ENCODE results near the gene GRIK4. TPM values are rescaled to one million over a fixed set of nuclear protein-coding genes. Genes with fewer than 3 reads are reported as not detected.

The GRIK4 gene
- total and polyA plus RNA-seq, 9 of the 15 experiments (the other 6 are each of a cell fraction or from before 2014, with no cell fraction given), result not detected

- H4K20me1 ChIP-seq (replicated peaks; ENCODE audit: control insufficient read depth, insufficient read depth, low read length), result no peaks in the 10 kb centered on the region; the same call in 1 of the 2 replicates
- H3K4me3 ChIP-seq, result no peak overlapping the region
- no peaks in the 10 kb centered on the region for H3K9me1 ChIP-seq (ENCODE audit: control insufficient read depth, insufficient read depth, low read length)
- H3K4me1 ChIP-seq (replicated peaks in 1 of 2; ENCODE audit: control insufficient read depth in 2 of 2, insufficient read depth in 2 of 2, low read length in 2 of 2), result no peaks in the 10 kb centered on the region
- in situ Hi-C loops (cut with MboI), result no loop called here
- H3K79me2 ChIP-seq (ENCODE audit: control insufficient read depth, insufficient read depth, low read length), result no peaks in the 10 kb centered on the region
- no peaks in the 10 kb centered on the region for H3K36me3 ChIP-seq (ENCODE audit: control insufficient read depth, insufficient read depth, low read length)
- WGBS (ENCODE audit: insufficient coverage, low coverage, missing lambda C conversion rate), result 0% methylated on average over 3 of the region's 4 CpGs
- no peak for FAIRE-seq
- TF ChIP-seq ZNF316 (IDR thresholded peaks at IDR 0.05) (peak; percentile 7; the same call in 1 of the 2 replicates), ZNF224 (CRISPR knock-in tag; IDR thresholded peaks at IDR 0.05) (no peak)
- no peak for DNase-seq (ENCODE audit: extremely low read depth in 1 of 4, low spot score in 3 of 4)
- no peak for ATAC-seq
- intact Hi-C loops (cut with micrococcal nuclease), result no loop called here
- no peak overlapping the region for H2AFZ ChIP-seq (ENCODE audit: low read depth, low read length)
- CTCF ChIA-PET (ENCODE audit: low intra/inter-chr PET ratio), result no interaction called here
- no TSS peak for BruUV-seq (replicated peaks)
- no peaks in the 10 kb centered on the region; the same call in 1 of the 2 replicates for H3K9me3 ChIP-seq (replicated peaks; ENCODE audit: control insufficient read depth, insufficient read depth, low read depth, low read length)
- no peaks in the 10 kb centered on the region for H3K27me3 ChIP-seq (ENCODE audit: control insufficient read depth in 2 of 2, insufficient read depth in 2 of 2, low read length in 2 of 2)
- no peak overlapping the region for H3K9ac ChIP-seq (ENCODE audit: insufficient read depth in 1 of 2, low read depth in 2 of 2, low read length in 2 of 2)
- POLR2A ChIA-PET, result interaction anchor here (0.6 to 1.5 kb wide), 2 partner anchors 19 to 49 kb away, joined by 4 read pairs; no protein-coding TSS in a partner anchor
- H3K27ac ChIP-seq (ENCODE audit: extremely low read depth, low read depth, low read length), result no peak overlapping the region
- no peak overlapping the region for H3K4me2 ChIP-seq (ENCODE audit: insufficient read depth, low read length)
These were observed 492.8 kb downstream of the GRIK4 start for GRCh38 chr11:121004206-121004840.

- Histone ChIP-seq H3K27me3 (ENCODE audit: control insufficient read depth in 2 of 2, insufficient read depth in 2 of 2, low read length in 2 of 2) (no peaks in the 10 kb centered on the region), H3K4me1 (replicated peaks in 1 of 2; ENCODE audit: control insufficient read depth in 2 of 2, insufficient read depth in 2 of 2, low read length in 2 of 2) (no peaks in the 10 kb centered on the region), H3K4me2 (ENCODE audit: insufficient read depth, low read length) (no peak overlapping the region), H3K9me1 (ENCODE audit: control insufficient read depth, insufficient read depth, low read length) (no peaks in the 10 kb centered on the region), H3K9me3 (replicated peaks; ENCODE audit: control insufficient read depth, insufficient read depth, low read depth, low read length) (no peaks in the 10 kb centered on the region; the same call in 1 of the 2 replicates), H3K36me3 (ENCODE audit: control insufficient read depth, insufficient read depth, low read length) (no peaks in the 10 kb centered on the region), H2AFZ (ENCODE audit: low read depth, low read length) (no peak overlapping the region), H3K4me3 (no peak overlapping the region), H3K9ac (ENCODE audit: insufficient read depth in 1 of 2, low read depth in 2 of 2, low read length in 2 of 2) (no peak overlapping the region), H3K27ac (ENCODE audit: extremely low read depth, low read depth, low read length) (no peak overlapping the region), H4K20me1 (replicated peaks; ENCODE audit: control insufficient read depth, insufficient read depth, low read length) (no peaks in the 10 kb centered on the region; the same call in 1 of the 2 replicates), H3K79me2 (ENCODE audit: control insufficient read depth, insufficient read depth, low read length) (no peaks in the 10 kb centered on the region)
- no peak for DNase-seq (ENCODE audit: extremely low read depth in 1 of 4, low spot score in 3 of 4)
- intact Hi-C loops (cut with micrococcal nuclease) (no loop called here), in situ Hi-C loops (cut with MboI) (no loop called here)
- CTCF ChIA-PET (ENCODE audit: low intra/inter-chr PET ratio), result no interaction called here
- POLR2A ChIA-PET, result no interaction called here
- WGBS (ENCODE audit: insufficient coverage, low coverage, missing lambda C conversion rate), result 0% methylated on average over 1 of the region's 1 CpG
- ATAC-seq, result no peak
- FAIRE-seq, result no peak
- no TSS peak for BruUV-seq (replicated peaks)
- TF ChIP-seq CHD1 (IDR thresholded peaks at IDR 0.05; ENCODE audit: low read length) (no peak), PTBP1 (IDR thresholded peaks at IDR 0.05; ENCODE audit: low read depth, low read length) (no peak), FOXK1 (CRISPR knock-in tag; IDR thresholded peaks at IDR 0.05; ENCODE audit: borderline replicate concordance) (no peak), ZNF408 (CRISPR knock-in tag; IDR thresholded peaks at IDR 0.05; ENCODE audit: low read depth) (no peak)
- TF ChIP-seq, protein P1, sequence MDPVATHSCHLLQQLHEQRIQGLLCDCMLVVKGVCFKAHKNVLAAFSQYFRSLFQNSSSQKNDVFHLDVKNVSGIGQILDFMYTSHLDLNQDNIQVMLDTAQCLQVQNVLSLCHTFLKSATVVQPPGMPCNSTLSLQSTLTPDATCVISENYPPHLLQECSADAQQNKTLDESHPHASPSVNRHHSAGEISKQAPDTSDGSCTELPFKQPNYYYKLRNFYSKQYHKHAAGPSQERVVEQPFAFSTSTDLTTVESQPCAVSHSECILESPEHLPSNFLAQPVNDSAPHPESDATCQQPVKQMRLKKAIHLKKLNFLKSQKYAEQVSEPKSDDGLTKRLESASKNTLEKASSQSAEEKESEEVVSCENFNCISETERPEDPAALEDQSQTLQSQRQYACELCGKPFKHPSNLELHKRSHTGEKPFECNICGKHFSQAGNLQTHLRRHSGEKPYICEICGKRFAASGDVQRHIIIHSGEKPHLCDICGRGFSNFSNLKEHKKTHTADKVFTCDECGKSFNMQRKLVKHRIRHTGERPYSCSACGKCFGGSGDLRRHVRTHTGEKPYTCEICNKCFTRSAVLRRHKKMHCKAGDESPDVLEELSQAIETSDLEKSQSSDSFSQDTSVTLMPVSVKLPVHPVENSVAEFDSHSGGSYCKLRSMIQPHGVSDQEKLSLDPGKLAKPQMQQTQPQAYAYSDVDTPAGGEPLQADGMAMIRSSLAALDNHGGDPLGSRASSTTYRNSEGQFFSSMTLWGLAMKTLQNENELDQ (CRISPR knock-in tag; IDR thresholded peaks at IDR 0.05; ENCODE audit: borderline replicate concordance), result no peak
- TF ChIP-seq, protein P2, sequence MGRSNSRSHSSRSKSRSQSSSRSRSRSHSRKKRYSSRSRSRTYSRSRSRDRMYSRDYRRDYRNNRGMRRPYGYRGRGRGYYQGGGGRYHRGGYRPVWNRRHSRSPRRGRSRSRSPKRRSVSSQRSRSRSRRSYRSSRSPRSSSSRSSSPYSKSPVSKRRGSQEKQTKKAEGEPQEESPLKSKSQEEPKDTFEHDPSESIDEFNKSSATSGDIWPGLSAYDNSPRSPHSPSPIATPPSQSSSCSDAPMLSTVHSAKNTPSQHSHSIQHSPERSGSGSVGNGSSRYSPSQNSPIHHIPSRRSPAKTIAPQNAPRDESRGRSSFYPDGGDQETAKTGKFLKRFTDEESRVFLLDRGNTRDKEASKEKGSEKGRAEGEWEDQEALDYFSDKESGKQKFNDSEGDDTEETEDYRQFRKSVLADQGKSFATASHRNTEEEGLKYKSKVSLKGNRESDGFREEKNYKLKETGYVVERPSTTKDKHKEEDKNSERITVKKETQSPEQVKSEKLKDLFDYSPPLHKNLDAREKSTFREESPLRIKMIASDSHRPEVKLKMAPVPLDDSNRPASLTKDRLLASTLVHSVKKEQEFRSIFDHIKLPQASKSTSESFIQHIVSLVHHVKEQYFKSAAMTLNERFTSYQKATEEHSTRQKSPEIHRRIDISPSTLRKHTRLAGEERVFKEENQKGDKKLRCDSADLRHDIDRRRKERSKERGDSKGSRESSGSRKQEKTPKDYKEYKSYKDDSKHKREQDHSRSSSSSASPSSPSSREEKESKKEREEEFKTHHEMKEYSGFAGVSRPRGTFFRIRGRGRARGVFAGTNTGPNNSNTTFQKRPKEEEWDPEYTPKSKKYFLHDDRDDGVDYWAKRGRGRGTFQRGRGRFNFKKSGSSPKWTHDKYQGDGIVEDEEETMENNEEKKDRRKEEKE (IDR thresholded peaks at IDR 0.05; ENCODE audit: borderline replicate concordance in 1 of 2, control insufficient read depth in 1 of 2, low read depth in 2 of 2, low read length in 1 of 2), result no peak
These were observed 495.4 kb downstream of the GRIK4 start for GRCh38 chr11:121006922-121007321.

Data from K562 (cell line).